Transverse colon (tissue), 4 donors: ENCODE results near the gene THADA.

Experiments used
- CTCF ChIP-seq, 5 experiments: fragments of 200-600 bp in 3 of 5; fragments of 450-650 bp in 2 of 5; sonication (generic) in 3 of 5; IDR thresholded peaks; 1 replicate in 2 of 5; 2 replicates in 3 of 5; pipeline ENCODE4 v1.5.1; 2016 to 2017; ENCODE audit warnings: antibody characterized with exemption in 5 of 5, inconsistent platforms in 3 of 5, mild to moderate bottlenecking in 2 of 5, moderate library complexity in 1 of 5
- POLR2A ChIP-seq: fragments of 450-650 bp; IDR thresholded peaks from one replicate; pipeline ENCODE4 v1.6.1; 2016; ENCODE audit warnings: antibody characterized with exemption, mild to moderate bottlenecking, moderate library complexity
- POLR2AphosphoS5 ChIP-seq, 3 donors: sonication (generic); formaldehyde crosslinking; IDR thresholded peaks; one replicate each; pipeline ENCODE4 v1.6.1; 2016; ENCODE audit warnings: antibody characterized with exemption in 3 of 3

- TF ChIP-seq CTCF (IDR thresholded peaks at IDR 0.05) (peak in 1 of 5 experiments; percentile 16), POLR2AphosphoS5 (IDR thresholded peaks at IDR 0.05) (no peak), POLR2A (no peak)
Observed at GRCh38 chr2:43455731-43456642, 139.9 kb downstream of the THADA start.
